Spinal cord (tissue), 10 donors: Measurements from ENCODE around the gene KRTAP12-4. TPM values are rescaled to one million over a fixed set of nuclear protein-coding genes. Genes with fewer than 3 reads are reported as not detected.
"Not testable (repeated sequence)": the region's sequence is repeated elsewhere in the genome, so short reads cannot be mapped to it uniquely, and the experiment has no call there.

Experiments
- DNase-seq, 6 donors: peaks; one replicate each; pipeline versions ENCODE4 v3.0.0 to v3.0.0-alpha.2; 2013 to 2015; ENCODE audit warnings: low spot score in 6 of 6, low read depth in 4 of 6
- H3K27ac ChIP-seq: one replicate; pipeline ENCODE4 v1.5.1; 2013; ENCODE audit warnings: low read depth, low read length, control low read depth
- H3K27me3 ChIP-seq: one replicate; pipeline ENCODE4 v1.6.1; 2013; ENCODE audit warnings: low read length; ENCODE audit not compliant: control insufficient read depth, insufficient read depth
- H3K36me3 ChIP-seq: one replicate; pipeline ENCODE4 v1.6.1; 2013; ENCODE audit warnings: low read length; ENCODE audit not compliant: control insufficient read depth, insufficient read depth
- H3K4me1 ChIP-seq: one replicate; pipeline ENCODE4 v1.6.1; 2013; ENCODE audit warnings: low read length; ENCODE audit not compliant: control insufficient read depth, insufficient read depth
- H3K4me3 ChIP-seq: one replicate; pipeline ENCODE4 v1.5.1; 2013; ENCODE audit warnings: low read depth, low read length, control low read depth
- H3K9me3 ChIP-seq: one replicate; pipeline ENCODE4 v1.6.1; 2013; ENCODE audit warnings: low read length; ENCODE audit not compliant: control insufficient read depth, insufficient read depth
- WGBS: methylation state at CpG from one replicate; pipeline ENCODE4 v1.1.5; 2013; ENCODE audit warnings: missing lambda C conversion rate; ENCODE audit not compliant: insufficient coverage; 5-methylcytosine and 5-hydroxymethylcytosine counted together
- polyA plus RNA-seq, 2 donors: library from polyadenylated mRNA; unstranded; fragments of 120-200 nt; gene quantifications; one replicate each; pipeline ENCODE4 v1.2.1, GENCODE V29; 2013; ENCODE audit not compliant: insufficient read length in 2 of 2
- total RNA-seq, 2 donors: library from RNA; depleted of rRNA in 1 of 2; stranded (reverse); fragments of 120-200 nt in 1 of 2; fragments of >200 nt in 1 of 2; gene quantifications; one replicate each; pipeline versions ENCODE4 v1.2.3 to v1.2.4, GENCODE V29; 2013 to 2014
- donor health status: healthy.

KRTAP12-4 gene
- total and polyA plus RNA-seq, 4 donors, result not detected

DNA sequence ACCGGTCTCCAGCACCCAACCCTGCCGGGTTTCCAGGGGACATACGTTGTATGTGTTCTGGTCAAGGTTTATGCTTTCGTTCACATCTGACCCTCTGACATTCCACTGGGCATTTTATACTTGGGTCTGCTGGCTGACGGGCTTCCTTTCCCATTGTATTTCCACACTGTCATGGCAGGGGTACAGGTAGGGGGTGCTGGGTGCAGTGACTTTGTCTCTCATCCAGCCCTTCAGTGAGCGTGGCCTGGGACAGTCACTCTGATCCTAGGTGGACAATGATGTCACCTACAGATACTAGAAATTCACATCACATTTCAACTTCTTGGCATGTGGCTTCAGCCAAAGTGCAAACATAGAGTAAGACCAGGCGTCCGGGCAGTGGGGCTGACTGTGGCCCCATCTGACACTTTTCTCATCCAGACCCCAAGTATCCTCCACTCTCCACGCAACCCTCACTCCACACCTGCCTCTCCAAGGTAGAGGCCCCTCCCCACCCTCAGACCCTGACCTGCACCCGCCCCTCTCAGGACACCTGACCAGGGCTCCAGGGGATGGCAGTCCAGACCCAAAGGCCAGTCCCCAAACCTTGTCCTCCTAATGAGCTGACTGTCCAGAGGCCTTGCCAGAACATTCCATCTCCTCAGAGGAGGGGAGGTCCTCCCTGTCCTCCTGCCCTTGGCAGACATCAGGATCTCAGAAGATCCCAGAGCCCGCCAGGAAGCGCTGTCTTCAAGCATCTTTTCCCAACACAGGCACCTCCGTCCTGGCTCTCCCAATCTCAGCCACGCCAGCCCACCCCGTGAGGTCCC is 18.0 kb downstream of the KRTAP12-4 start:
- peaks cover 6% of the 10 kb centered on the region for H3K9me3 ChIP-seq
- H3K4me3 ChIP-seq, result no peak overlapping the region
- H3K27ac ChIP-seq, result no peak overlapping the region
- 85% methylated on average over 12 of the region's 15 CpGs for WGBS
- H3K4me1 ChIP-seq, result peaks cover 8% of the 10 kb centered on the region
- no peaks in the 10 kb centered on the region for H3K27me3 ChIP-seq
- no peak for DNase-seq
- no peaks in the 10 kb centered on the region for H3K36me3 ChIP-seq

- peaks cover 5% of the 10 kb centered on the region for H3K4me1 ChIP-seq
- no peak overlapping the region for H3K27ac ChIP-seq
- H3K36me3 ChIP-seq, result no peaks in the 10 kb centered on the region
- DNase-seq, result no peak
- no peaks in the 10 kb centered on the region for H3K27me3 ChIP-seq
- no peak overlapping the region for H3K4me3 ChIP-seq
- no CpG with 5 or more reads among the region's 1 CpG for WGBS
- peaks cover 7% of the 10 kb centered on the region for H3K9me3 ChIP-seq
Observed at GRCh38 chr21:44632067-44632466, 22.4 kb downstream of the KRTAP12-4 start.

DNA sequence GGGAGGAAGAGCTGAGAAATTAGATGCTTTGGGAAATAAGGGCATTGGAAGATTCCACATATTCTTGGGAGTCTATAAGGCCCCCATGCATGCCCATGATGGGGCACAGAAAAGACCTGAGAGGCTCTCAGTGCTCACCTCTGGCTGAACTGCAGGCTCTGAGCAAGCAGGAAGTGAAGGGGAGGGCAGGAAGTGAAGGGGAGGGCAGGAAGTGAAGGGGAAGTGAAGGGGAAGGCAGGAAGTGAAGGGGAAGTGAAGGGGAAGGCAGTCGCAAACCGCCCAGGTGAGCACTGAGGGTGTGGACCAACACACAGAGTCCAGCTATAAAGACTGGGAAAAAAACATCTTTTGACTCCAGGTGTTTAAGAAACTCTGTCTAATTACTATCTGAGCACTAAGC is 24.0 kb downstream of the KRTAP12-4 start:
- peaks cover 7% of the 10 kb centered on the region for H3K9me3 ChIP-seq
- no peaks in the 10 kb centered on the region for H3K27me3 ChIP-seq
- H3K4me1 ChIP-seq, result peaks cover 3% of the 10 kb centered on the region
- H3K36me3 ChIP-seq, result no peaks in the 10 kb centered on the region
- no peak overlapping the region for H3K4me3 ChIP-seq
- H3K27ac ChIP-seq, result no peak overlapping the region
- DNase-seq, result no peak
- 80% methylated on average over 2 of the region's 2 CpGs for WGBS

DNA sequence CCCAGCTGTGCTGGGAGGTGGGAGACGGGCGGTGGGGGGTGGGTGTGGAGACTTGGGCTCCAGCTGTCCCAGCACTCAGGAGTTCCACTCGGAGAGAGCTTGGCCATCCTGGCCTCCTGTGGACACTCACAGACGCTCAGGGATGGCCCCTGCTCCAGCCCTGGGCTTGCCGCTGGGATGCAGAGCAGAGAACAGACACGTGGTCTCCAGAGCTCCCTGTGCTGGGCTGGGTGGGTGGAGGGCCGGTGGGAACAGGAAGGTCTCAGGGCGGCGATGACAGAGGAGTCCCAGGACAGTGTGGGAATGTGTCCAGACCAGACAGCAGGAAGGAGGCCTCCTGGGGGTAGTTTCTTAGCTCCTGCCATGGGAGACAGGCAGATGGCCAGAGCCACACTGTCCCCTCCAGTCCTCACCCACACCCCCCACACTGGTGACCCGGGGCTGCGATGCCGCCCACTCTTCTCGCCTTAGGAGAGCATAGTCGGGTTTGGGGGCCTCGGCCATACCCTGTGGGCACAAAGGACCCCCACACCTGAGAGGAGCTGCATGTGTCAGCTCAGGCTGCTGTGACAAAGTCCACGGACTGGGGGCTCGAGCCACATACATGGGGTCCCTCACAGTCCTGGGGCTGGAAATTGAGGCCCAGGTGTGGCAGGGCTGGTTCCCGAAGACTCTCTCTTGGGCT is 25.6 kb downstream of the KRTAP12-4 start:
- H3K9me3 ChIP-seq, result peaks cover 7% of the 10 kb centered on the region
- H3K27me3 ChIP-seq, result no peaks in the 10 kb centered on the region
- H3K27ac ChIP-seq, result no peak overlapping the region
- H3K4me3 ChIP-seq, result no peak overlapping the region
- no peaks in the 10 kb centered on the region for H3K36me3 ChIP-seq
- no peak for DNase-seq
- peaks cover 3% of the 10 kb centered on the region for H3K4me1 ChIP-seq
- 70% methylated on average over 18 of the region's 18 CpGs for WGBS

GRCh38 chr21:44627831-44628233 is 26.6 kb downstream of the KRTAP12-4 start:
- H3K36me3 ChIP-seq, H3K27me3 ChIP-seq, DNase-seq, H3K4me3 ChIP-seq, H3K4me1 ChIP-seq, H3K27ac ChIP-seq: not testable (repeated sequence)
- 48% methylated on average over 10 of the region's 15 CpGs for WGBS
- peaks cover 12% of the 10 kb centered on the region for H3K9me3 ChIP-seq

GRCh38 chr21:44627181-44627822 is 27.2 kb downstream of the KRTAP12-4 start:
- not testable (repeated sequence) for H3K36me3 ChIP-seq, H3K4me3 ChIP-seq, H3K27ac ChIP-seq, H3K4me1 ChIP-seq, H3K27me3 ChIP-seq, DNase-seq
- WGBS, result 72% methylated on average over 15 of the region's 20 CpGs
- H3K9me3 ChIP-seq, result peaks cover 12% of the 10 kb centered on the region

DNA sequence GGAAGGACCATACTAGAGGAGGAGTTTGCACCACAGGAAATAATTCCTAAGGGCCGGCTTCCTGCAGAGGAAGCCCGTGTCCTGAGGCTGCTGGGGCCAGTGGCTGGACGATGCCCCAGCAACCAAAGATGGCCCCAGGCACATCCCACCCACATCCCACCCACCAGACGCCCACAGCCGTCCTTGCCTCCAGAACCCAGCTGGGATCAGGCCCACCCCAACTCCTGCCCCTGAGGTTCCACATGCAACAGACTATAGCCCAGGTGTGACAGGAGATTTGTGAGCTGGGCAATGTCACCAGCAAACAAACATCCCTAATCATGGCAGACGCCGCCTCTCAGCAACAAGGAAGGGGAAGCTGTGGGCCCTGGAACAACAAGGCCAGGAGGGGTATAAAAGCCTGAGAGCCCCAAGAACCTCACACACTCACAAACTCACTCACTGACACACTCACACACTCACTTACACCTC is 27.8 kb downstream of the KRTAP12-4 start, which contains the start of gene KRTAP10-9:
TSS of gene KRTAP10-9 (plus strand) at position 421 of the 471 bp plus-strand sequence. CDS start 79 bp downstream, outside the sequence.
- no peaks in the 10 kb centered on the region for H3K36me3 ChIP-seq
- peaks cover 3% of the 10 kb centered on the region for H3K4me1 ChIP-seq
- DNase-seq, result no peak
- H3K27me3 ChIP-seq, result no peaks in the 10 kb centered on the region
- 68% methylated on average over 7 of the region's 7 CpGs for WGBS
- no peak within 1 kb of the TSS for H3K4me3 ChIP-seq
- peaks cover 9% of the 10 kb centered on the region for H3K9me3 ChIP-seq
- no peak within 1 kb of the TSS for H3K27ac ChIP-seq

DNA sequence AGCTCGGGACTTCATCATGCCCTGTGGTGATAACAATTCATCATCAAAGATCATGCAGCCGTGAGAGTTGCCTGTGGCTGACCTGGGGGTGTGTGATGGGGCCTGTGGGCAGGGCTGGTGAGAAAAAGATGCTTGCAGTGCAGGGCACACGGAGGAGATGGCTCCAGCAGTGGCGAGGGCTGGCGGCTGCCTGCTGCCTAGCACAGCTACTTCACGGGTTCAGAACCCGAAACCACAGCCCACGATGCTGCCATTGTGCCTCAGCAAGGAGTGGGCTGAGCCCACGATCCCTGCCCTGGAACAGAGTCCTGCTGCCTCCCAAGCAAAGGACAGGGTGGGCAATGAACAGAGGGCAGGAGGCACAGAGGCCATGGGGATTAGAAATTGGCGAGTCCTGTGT is 28.2 kb downstream of the KRTAP12-4 start:
- Histone ChIP-seq H3K27me3 (no peaks in the 10 kb centered on the region), H3K9me3 (peaks cover 7% of the 10 kb centered on the region), H3K4me1 (peaks cover 3% of the 10 kb centered on the region), H3K36me3 (no peaks in the 10 kb centered on the region), H3K27ac (no peak overlapping the region), H3K4me3 (no peak overlapping the region)
- WGBS, result 78% methylated on average over 10 of the region's 10 CpGs
- no peak for DNase-seq

DNA sequence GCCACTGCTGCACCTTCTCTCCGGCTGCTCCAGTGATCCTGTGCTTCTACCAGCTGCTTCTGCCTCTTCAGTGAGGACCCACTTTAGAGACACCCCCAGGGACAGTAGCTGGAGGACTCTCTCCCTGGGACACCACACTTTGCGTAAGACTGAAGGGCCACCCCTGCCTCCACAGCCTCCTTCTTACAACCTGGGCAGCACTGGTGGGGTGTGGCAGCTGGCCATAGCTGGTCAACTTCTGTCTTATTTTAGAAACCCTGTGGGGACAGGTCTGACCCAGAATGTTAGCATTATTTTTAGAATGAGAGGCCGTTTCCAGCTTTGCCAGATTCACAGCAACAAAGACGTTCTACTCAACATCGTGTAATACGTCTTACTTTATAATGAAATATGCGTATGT is 28.7 kb downstream of the KRTAP12-4 start:
- Histone ChIP-seq H3K4me3 (no peak overlapping the region), H3K36me3 (no peaks in the 10 kb centered on the region), H3K9me3 (peaks cover 7% of the 10 kb centered on the region), H3K27ac (no peak overlapping the region), H3K4me1 (peaks cover 3% of the 10 kb centered on the region), H3K27me3 (no peaks in the 10 kb centered on the region)
- 92% methylated on average over 2 of the region's 7 CpGs for whole genome bisulfite sequencing
- DNase-seq, result no peak
